Measurements from ENCODE around the gene CAMSAP3.

CAMSAP3 gene, protein sequence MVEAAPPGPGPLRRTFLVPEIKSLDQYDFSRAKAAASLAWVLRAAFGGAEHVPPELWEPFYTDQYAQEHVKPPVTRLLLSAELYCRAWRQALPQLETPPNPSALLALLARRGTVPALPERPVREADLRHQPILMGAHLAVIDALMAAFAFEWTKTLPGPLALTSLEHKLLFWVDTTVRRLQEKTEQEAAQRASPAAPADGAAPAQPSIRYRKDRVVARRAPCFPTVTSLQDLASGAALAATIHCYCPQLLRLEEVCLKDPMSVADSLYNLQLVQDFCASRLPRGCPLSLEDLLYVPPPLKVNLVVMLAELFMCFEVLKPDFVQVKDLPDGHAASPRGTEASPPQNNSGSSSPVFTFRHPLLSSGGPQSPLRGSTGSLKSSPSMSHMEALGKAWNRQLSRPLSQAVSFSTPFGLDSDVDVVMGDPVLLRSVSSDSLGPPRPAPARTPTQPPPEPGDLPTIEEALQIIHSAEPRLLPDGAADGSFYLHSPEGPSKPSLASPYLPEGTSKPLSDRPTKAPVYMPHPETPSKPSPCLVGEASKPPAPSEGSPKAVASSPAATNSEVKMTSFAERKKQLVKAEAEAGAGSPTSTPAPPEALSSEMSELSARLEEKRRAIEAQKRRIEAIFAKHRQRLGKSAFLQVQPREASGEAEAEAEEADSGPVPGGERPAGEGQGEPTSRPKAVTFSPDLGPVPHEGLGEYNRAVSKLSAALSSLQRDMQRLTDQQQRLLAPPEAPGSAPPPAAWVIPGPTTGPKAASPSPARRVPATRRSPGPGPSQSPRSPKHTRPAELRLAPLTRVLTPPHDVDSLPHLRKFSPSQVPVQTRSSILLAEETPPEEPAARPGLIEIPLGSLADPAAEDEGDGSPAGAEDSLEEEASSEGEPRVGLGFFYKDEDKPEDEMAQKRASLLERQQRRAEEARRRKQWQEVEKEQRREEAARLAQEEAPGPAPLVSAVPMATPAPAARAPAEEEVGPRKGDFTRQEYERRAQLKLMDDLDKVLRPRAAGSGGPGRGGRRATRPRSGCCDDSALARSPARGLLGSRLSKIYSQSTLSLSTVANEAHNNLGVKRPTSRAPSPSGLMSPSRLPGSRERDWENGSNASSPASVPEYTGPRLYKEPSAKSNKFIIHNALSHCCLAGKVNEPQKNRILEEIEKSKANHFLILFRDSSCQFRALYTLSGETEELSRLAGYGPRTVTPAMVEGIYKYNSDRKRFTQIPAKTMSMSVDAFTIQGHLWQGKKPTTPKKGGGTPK

DNA sequence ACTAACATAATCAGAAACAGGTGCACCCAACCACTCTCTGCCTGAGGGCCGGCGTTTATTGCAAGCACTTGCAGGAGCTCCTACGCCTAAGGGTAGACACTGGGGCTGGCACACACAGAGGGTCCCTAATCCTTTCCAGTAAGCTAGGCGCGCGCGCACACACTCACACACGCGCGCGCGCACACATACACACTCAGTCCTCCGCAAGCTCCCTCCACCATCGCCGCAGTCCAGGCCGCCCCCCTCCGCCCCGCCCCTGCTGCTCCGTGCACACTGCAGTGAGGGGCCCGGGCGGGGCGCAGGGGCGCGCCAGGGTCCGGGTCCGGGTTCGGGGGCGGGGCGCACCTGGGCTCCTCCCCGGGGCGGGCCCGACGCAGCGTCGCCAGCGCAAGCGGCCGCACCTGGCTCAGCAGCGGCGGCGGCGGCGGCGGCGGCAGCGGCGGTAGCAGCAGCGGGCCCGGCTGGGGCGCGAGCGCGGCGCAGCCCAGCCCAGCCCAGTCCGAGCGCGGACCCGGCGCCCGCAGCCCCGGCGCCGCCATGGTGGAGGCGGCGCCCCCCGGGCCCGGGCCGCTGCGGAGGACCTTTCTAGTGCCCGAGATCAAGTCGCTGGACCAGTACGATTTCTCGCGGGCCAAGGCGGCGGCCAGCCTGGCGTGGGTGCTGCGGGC lies at the start of gene CAMSAP3:
Gene CAMSAP3, plus strand, starts transcription at position 398 of the 668 bp plus-strand sequence. Its CDS starts 140 bp downstream, at position 538.
- H3K9me3 ChIP-seq (ENCODE audit: control insufficient read depth in 2 of 2, low read length in 2 of 2), result no peaks in the 10 kb centered on the region
- peak within 1 kb of the TSS; percentile 66 to 72 for H3K4me3 ChIP-seq (ENCODE audit: low read length in 2 of 2)
- H3K27ac ChIP-seq (ENCODE audit: low read depth in 2 of 2, low read length in 2 of 2), result peak within 1 kb of the TSS in 1 of 2 donors; percentile 38
- peaks cover 0 to 5% of the 10 kb centered on the region in 2 donors for H3K27me3 ChIP-seq (ENCODE audit: control insufficient read depth in 2 of 2, insufficient read depth in 2 of 2, low read length in 2 of 2)
- peak within 1 kb of the TSS in 1 of 2 donors; percentile 65 for H3K9ac ChIP-seq (ENCODE audit: low read depth in 1 of 2, low read length in 2 of 2)
- peaks cover 0 to 2% of the 10 kb centered on the region in 2 donors for H3K36me3 ChIP-seq (ENCODE audit: control insufficient read depth in 2 of 2, insufficient read depth in 2 of 2, low read length in 2 of 2)
- H3K4me1 ChIP-seq (ENCODE audit: control insufficient read depth in 2 of 2, insufficient read depth in 2 of 2, low read length in 2 of 2), result peaks cover 5% of the 10 kb centered on the region in 2 donors

DNA sequence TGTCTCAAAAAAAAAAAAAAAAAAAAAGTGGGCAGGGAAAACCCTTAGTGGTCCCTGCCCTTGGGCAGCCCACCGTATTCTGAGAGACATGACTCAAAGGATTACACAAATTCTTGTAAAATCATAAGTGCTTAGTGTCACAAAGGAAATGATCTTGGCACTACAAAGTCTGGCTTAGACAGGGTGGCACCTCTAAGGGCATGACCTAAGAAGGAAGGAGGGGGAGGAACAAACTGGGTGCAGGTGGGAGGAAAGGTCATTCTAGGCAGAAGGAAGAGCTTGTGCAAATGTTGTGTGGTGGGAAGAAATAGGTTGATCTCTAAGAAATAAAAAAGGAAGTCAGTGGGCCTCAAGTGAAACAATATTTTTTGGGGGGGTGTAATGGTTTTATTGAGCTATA lies 49.8 kb upstream of the CAMSAP3 start:
- H3K27me3 ChIP-seq (ENCODE audit: control insufficient read depth in 2 of 2, insufficient read depth in 2 of 2, low read length in 2 of 2), result no peaks in the 10 kb centered on the region
- H3K9me3 ChIP-seq (ENCODE audit: control insufficient read depth in 2 of 2, low read length in 2 of 2), result no peaks in the 10 kb centered on the region
- peak overlapping the region; percentile 22 to 32 for H3K27ac ChIP-seq (ENCODE audit: low read depth in 2 of 2, low read length in 2 of 2)
- H3K4me1 ChIP-seq (ENCODE audit: control insufficient read depth in 2 of 2, insufficient read depth in 2 of 2, low read length in 2 of 2), result no peaks in the 10 kb centered on the region
- H3K4me3 ChIP-seq (ENCODE audit: low read length in 2 of 2), result no peak overlapping the region
- H3K9ac ChIP-seq (ENCODE audit: low read depth in 1 of 2, low read length in 2 of 2), result no peak overlapping the region
- H3K36me3 ChIP-seq (ENCODE audit: control insufficient read depth in 2 of 2, insufficient read depth in 2 of 2, low read length in 2 of 2), result peaks cover 11 to 28% of the 10 kb centered on the region in 2 donors

DNA sequence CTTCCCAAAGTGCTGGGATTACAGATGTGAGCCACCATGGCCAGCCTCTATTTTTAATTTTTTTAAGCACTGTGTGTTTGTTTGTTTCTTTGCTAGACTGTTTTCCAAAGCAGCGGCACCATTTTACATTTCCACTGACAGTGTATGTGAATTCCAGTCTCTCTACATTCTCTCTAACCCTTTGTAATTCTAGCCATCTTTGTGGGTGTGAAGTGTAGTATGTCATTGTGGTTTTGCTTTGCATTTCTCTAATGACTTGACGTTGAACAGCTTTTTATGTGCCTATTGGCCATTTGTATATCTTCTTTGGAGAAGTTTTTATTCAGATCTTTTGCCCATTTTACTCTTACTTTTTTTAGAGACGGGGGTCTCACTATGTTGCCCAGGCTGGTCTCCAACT lies 48.5 kb upstream of the CAMSAP3 start:
- Histone ChIP-seq H3K27me3 (ENCODE audit: control insufficient read depth in 2 of 2, insufficient read depth in 2 of 2, low read length in 2 of 2) (no peaks in the 10 kb centered on the region), H3K4me1 (ENCODE audit: control insufficient read depth in 2 of 2, insufficient read depth in 2 of 2, low read length in 2 of 2) (no peaks in the 10 kb centered on the region), H3K9me3 (ENCODE audit: control insufficient read depth in 2 of 2, low read length in 2 of 2) (no peaks in the 10 kb centered on the region), H3K9ac (ENCODE audit: low read depth in 1 of 2, low read length in 2 of 2) (no peak overlapping the region), H3K36me3 (ENCODE audit: control insufficient read depth in 2 of 2, insufficient read depth in 2 of 2, low read length in 2 of 2) (peaks cover 11 to 18% of the 10 kb centered on the region in 2 donors), H3K27ac (ENCODE audit: low read depth in 2 of 2, low read length in 2 of 2) (no peak overlapping the region), H3K4me3 (ENCODE audit: low read length in 2 of 2) (no peak overlapping the region)

DNA sequence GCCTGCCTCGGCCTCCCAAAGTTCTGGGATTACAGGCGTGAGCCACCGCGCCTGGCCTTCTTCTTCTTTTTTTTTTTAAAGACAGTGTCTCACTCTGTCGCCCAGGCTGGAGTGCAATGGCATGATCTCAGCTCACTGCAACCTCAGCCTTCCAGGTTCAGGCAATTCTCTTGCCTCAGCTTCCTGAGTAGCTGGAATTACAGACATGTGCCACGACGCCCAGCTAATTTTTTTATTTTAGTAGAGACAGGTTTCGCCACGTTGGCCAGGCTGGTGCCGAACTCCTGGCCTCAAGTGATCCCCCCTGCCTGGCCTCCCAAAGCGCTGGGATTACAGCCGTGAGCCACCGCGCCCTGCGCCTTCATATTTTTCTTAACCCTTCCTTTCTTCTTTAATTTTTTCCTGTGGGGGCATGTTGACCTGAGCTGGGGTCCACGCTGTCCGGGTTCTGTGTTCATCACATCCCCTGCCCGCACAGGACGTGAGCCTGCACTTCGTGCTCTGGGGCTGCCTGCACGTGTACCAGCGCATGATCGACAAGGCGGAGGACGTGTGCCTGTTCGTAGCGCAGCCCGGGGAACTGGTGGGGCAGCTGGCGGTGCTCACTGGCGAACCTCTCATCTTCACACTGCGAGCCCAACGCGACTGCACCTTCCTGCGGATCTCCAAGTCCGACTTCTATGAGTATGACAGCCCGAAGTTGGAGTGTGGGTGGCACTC lies 46.1 kb upstream of the CAMSAP3 start:
- H3K9ac ChIP-seq (ENCODE audit: low read depth in 1 of 2, low read length in 2 of 2), result no peak overlapping the region
- no peaks in the 10 kb centered on the region for H3K9me3 ChIP-seq (ENCODE audit: control insufficient read depth in 2 of 2, low read length in 2 of 2)
- no peaks in the 10 kb centered on the region for H3K27me3 ChIP-seq (ENCODE audit: control insufficient read depth in 2 of 2, insufficient read depth in 2 of 2, low read length in 2 of 2)
- no peak overlapping the region for H3K4me3 ChIP-seq (ENCODE audit: low read length in 2 of 2)
- peaks cover 0 to 11% of the 10 kb centered on the region in 2 donors for H3K36me3 ChIP-seq (ENCODE audit: control insufficient read depth in 2 of 2, insufficient read depth in 2 of 2, low read length in 2 of 2)
- no peaks in the 10 kb centered on the region for H3K4me1 ChIP-seq (ENCODE audit: control insufficient read depth in 2 of 2, insufficient read depth in 2 of 2, low read length in 2 of 2)
- no peak overlapping the region for H3K27ac ChIP-seq (ENCODE audit: low read depth in 2 of 2, low read length in 2 of 2)

DNA sequence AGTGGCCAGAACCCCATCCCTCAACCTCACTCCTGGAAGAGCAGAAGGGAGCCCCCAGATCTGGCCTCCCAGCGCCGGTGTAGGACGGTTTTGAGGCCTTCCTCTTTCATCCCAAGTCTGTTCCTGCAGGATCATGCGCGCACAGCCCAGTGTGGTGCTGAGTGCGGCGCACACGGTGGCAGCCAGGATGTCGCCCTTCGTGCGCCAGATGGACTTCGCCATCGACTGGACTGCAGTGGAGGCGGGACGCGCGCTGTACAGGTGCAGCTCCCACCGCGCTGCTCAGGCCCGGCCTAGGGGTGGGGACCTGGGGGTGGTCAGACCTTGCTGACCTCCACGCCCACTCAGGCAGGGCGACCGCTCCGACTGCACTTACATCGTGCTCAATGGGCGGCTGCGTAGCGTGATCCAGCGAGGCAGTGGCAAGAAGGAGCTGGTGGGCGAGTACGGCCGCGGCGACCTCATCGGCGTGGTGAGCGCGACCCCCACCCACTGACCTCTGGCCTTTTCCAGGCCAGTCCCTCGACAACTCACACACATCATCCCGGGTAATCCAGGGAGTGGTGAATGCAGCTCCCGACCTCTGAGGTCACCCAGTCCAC lies 45.4 kb upstream of the CAMSAP3 start:
- Histone ChIP-seq H3K9me3 (ENCODE audit: control insufficient read depth in 2 of 2, low read length in 2 of 2) (no peaks in the 10 kb centered on the region), H3K4me3 (ENCODE audit: low read length in 2 of 2) (no peak overlapping the region), H3K27ac (ENCODE audit: low read depth in 2 of 2, low read length in 2 of 2) (no peak overlapping the region), H3K36me3 (ENCODE audit: control insufficient read depth in 2 of 2, insufficient read depth in 2 of 2, low read length in 2 of 2) (peaks cover 0 to 13% of the 10 kb centered on the region in 2 donors), H3K4me1 (ENCODE audit: control insufficient read depth in 2 of 2, insufficient read depth in 2 of 2, low read length in 2 of 2) (no peaks in the 10 kb centered on the region), H3K9ac (ENCODE audit: low read depth in 1 of 2, low read length in 2 of 2) (no peak overlapping the region), H3K27me3 (ENCODE audit: control insufficient read depth in 2 of 2, insufficient read depth in 2 of 2, low read length in 2 of 2) (no peaks in the 10 kb centered on the region)

DNA sequence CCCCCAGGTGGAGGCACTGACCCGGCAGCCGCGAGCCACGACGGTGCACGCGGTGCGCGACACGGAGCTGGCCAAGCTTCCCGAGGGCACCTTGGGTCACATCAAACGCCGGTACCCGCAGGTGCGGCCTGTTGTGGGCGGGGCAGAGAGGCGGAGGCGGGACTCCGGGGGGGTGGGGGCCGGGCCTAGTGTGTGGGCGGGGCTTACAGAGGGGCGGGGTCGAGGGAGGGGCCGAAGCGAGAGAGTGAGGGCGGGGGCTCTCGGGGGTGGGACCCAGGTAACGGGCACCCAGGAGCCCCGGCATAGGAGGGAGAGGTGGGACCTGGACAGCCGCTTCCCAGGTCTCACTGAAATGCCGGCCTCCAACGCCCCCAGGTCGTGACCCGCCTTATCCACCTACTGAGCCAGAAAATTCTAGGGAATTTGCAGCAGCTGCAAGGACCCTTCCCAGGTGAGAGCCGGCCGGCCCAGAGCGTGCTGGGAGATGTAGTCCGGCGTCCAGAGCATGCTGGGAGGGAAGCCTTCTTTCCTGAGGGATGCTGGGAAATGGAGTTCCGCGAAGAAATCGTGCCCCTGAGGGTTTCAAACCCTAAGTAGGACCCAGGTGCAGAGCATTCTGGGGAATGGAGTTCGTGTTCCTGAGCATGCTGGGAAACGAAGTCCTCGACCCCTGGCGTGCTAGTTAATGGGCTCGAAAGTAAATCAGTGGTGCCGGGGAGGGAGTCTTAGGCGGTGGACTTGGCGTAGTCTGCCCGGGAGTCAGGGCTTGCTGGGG lies 44.5 kb upstream of the CAMSAP3 start:
- Histone ChIP-seq H3K36me3 (ENCODE audit: control insufficient read depth in 2 of 2, insufficient read depth in 2 of 2, low read length in 2 of 2) (peaks cover 2 to 19% of the 10 kb centered on the region in 2 donors), H3K9ac (ENCODE audit: low read depth in 1 of 2, low read length in 2 of 2) (no peak overlapping the region), H3K27ac (ENCODE audit: low read depth in 2 of 2, low read length in 2 of 2) (no peak overlapping the region), H3K9me3 (ENCODE audit: control insufficient read depth in 2 of 2, low read length in 2 of 2) (no peaks in the 10 kb centered on the region), H3K4me1 (ENCODE audit: control insufficient read depth in 2 of 2, insufficient read depth in 2 of 2, low read length in 2 of 2) (no peaks in the 10 kb centered on the region), H3K4me3 (ENCODE audit: low read length in 2 of 2) (peak overlapping the region; percentile 53), H3K27me3 (ENCODE audit: control insufficient read depth in 2 of 2, insufficient read depth in 2 of 2, low read length in 2 of 2) (no peaks in the 10 kb centered on the region)

DNA sequence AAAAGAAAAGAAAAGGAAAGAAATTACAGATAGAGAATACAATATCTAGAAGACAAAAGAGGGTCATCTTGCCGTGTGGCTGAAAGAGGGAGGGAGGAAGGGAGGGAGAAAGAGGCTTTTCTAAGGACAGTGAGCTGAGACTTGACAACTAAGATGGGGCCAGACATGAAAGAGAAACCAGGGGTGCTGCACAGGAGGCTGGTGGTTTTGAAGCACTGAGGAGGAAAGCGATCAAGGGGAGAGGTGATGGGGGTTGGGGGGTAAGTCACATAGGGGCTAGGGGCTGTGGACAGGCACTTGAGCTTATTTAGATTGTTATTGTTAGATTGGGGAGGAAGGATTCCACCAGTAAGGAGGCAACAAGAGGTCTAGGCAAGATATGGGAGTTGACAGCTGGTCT lies 42.9 kb upstream of the CAMSAP3 start:
- Histone ChIP-seq H3K9ac (ENCODE audit: low read depth in 1 of 2, low read length in 2 of 2) (no peak overlapping the region), H3K36me3 (ENCODE audit: control insufficient read depth in 2 of 2, insufficient read depth in 2 of 2, low read length in 2 of 2) (peaks cover 15 to 34% of the 10 kb centered on the region in 2 donors)

DNA sequence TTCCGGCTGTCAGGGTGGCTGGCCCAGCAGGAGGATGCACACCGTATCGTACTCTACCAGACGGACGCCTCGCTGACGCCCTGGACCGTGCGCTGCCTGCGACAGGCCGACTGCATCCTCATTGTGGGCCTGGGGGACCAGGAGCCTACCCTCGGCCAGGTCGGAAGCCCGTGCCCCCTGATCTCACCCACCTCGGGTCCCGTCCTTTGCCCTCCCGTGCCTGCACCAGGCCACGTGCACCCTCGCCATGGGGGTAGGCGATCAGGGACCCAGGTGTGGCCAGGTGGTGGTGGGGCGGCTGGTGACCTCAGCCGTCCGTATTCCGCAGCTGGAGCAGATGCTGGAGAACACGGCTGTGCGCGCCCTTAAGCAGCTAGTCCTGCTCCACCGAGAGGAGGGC lies 41.1 kb upstream of the CAMSAP3 start:
- no peak overlapping the region for H3K4me3 ChIP-seq (ENCODE audit: low read length in 2 of 2)
- H3K27ac ChIP-seq (ENCODE audit: low read depth in 2 of 2, low read length in 2 of 2), result no peak overlapping the region
- H3K36me3 ChIP-seq (ENCODE audit: control insufficient read depth in 2 of 2, insufficient read depth in 2 of 2, low read length in 2 of 2), result peaks cover 26 to 48% of the 10 kb centered on the region in 2 donors
- no peaks in the 10 kb centered on the region for H3K4me1 ChIP-seq (ENCODE audit: control insufficient read depth in 2 of 2, insufficient read depth in 2 of 2, low read length in 2 of 2)
- H3K9me3 ChIP-seq (ENCODE audit: control insufficient read depth in 2 of 2, low read length in 2 of 2), result no peaks in the 10 kb centered on the region
- no peak overlapping the region for H3K9ac ChIP-seq (ENCODE audit: low read depth in 1 of 2, low read length in 2 of 2)
- H3K27me3 ChIP-seq (ENCODE audit: control insufficient read depth in 2 of 2, insufficient read depth in 2 of 2, low read length in 2 of 2), result no peaks in the 10 kb centered on the region

More for the DNA sequence above, 42.9 kb upstream of the CAMSAP3 start:
- H3K9me3 ChIP-seq (ENCODE audit: control insufficient read depth in 2 of 2, low read length in 2 of 2), result no peaks in the 10 kb centered on the region
- no peak overlapping the region for H3K4me3 ChIP-seq (ENCODE audit: low read length in 2 of 2)
- H3K27ac ChIP-seq (ENCODE audit: low read depth in 2 of 2, low read length in 2 of 2), result no peak overlapping the region
- H3K4me1 ChIP-seq (ENCODE audit: control insufficient read depth in 2 of 2, insufficient read depth in 2 of 2, low read length in 2 of 2), result no peaks in the 10 kb centered on the region
- no peaks in the 10 kb centered on the region for H3K27me3 ChIP-seq (ENCODE audit: control insufficient read depth in 2 of 2, insufficient read depth in 2 of 2, low read length in 2 of 2)

All from mucosa of rectum (tissue), 2 donors.